ENCODE data around the gene STRA8. TPM values are rescaled to one million over a fixed set of nuclear protein-coding genes. Genes with fewer than 3 reads are reported as not detected.

The STRA8 gene
- polyA plus RNA-seq, 1 donor (not counting 4 experiments of a cell fraction or from before 2014, with no cell fraction given), result not detected

DNA sequence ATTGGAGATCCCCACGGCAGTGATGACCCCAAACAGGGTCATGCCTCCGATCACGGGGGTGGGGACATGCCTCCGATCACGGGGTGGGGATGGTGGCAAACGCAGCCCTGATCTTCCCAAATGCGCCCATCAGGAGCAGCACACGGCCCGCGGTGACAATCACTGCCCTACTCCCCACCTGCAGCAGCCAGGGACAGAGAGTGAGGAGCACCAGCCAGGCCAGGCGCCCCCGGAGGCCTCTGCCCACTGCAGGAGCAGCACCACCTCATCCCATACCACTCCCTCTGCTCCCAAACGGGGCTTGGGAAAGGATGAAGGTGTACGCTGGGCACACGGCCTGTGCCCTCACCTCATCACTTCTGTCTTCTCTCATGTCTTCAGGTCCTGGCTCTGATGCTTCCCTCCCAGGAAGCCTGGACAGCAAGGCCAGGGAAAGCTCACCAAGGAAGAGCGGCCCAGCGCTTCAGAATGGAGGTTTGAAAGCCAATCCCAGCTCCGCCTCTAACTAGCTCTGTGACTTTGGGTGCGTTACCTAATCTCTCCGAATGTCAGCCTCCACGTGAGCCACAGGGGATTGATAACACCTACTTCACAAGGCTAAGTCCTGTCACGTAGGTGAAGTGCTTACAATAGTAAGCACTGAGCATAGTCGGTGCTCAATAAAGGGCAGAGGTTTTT is 37.1 kb downstream of the STRA8 start:
- FAIRE-seq (no peak), DNase-seq (ENCODE audit: low read depth, low spot score) (no peak)
- Histone ChIP-seq H3K4me2 (ENCODE audit: control insufficient read depth, extremely low read depth, insufficient read depth, low read depth, low read length) (no peak overlapping the region), H4K20me1 (ENCODE audit: control insufficient read depth, extremely low read depth, insufficient read depth, low read length) (no peaks in the 10 kb centered on the region), H3K27ac (ENCODE audit: control insufficient read depth, insufficient read depth, low read length) (no peak overlapping the region), H3K9me1 (ENCODE audit: control insufficient read depth, extremely low read depth, insufficient read depth, low read length) (no peaks in the 10 kb centered on the region), H3K79me2 (ENCODE audit: control insufficient read depth, insufficient read depth, low read length) (no peaks in the 10 kb centered on the region), H2AFZ (ENCODE audit: control insufficient read depth, low read length) (no peak overlapping the region), H3K27me3 (ENCODE audit: control insufficient read depth, extremely low read depth, insufficient read depth, low read length) (peaks cover 5% of the 10 kb centered on the region), H3K36me3 (ENCODE audit: control insufficient read depth in 2 of 2, extremely low read depth in 1 of 2, insufficient read depth in 2 of 2, low read length in 2 of 2) (no peaks in the 10 kb centered on the region), H3K4me3 (ENCODE audit: control insufficient read depth in 2 of 3, extremely low read depth in 1 of 3, insufficient read depth in 2 of 3, low read depth in 1 of 3, low read length in 3 of 3) (no peak overlapping the region), H3K4me1 (ENCODE audit: control insufficient read depth, extremely low read depth, insufficient read depth, low read length) (no peaks in the 10 kb centered on the region), H3K9me3 (ENCODE audit: control insufficient read depth, low read depth, low read length) (no peaks in the 10 kb centered on the region), H3K9ac (ENCODE audit: control insufficient read depth, extremely low read depth, insufficient read depth, low read length) (no peak overlapping the region)
- dilution Hi-C loops (cut with MboI; ENCODE audit: extremely low pct_ligation_motif_present, low sequenced_read_pairs), result no loop called here
- TF ChIP-seq EZH2 (IDR thresholded peaks at IDR 0.05; ENCODE audit: low read length), result no peak
- TF ChIP-seq, protein P1, sequence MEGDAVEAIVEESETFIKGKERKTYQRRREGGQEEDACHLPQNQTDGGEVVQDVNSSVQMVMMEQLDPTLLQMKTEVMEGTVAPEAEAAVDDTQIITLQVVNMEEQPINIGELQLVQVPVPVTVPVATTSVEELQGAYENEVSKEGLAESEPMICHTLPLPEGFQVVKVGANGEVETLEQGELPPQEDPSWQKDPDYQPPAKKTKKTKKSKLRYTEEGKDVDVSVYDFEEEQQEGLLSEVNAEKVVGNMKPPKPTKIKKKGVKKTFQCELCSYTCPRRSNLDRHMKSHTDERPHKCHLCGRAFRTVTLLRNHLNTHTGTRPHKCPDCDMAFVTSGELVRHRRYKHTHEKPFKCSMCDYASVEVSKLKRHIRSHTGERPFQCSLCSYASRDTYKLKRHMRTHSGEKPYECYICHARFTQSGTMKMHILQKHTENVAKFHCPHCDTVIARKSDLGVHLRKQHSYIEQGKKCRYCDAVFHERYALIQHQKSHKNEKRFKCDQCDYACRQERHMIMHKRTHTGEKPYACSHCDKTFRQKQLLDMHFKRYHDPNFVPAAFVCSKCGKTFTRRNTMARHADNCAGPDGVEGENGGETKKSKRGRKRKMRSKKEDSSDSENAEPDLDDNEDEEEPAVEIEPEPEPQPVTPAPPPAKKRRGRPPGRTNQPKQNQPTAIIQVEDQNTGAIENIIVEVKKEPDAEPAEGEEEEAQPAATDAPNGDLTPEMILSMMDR (optimal IDR thresholded peaks at IDR 0.05 in 1 of 3, IDR thresholded peaks at IDR 0.05 in 1 of 3, conservative IDR thresholded peaks at IDR 0.05 in 1 of 3; ENCODE audit: extremely low read depth in 1 of 3, insufficient read depth in 2 of 3, low read length in 3 of 3), result no peak

- Histone ChIP-seq H2AFZ (ENCODE audit: control insufficient read depth, low read length) (no peak overlapping the region), H3K27ac (ENCODE audit: control insufficient read depth, insufficient read depth, low read length) (no peak overlapping the region), H3K9me3 (ENCODE audit: control insufficient read depth, low read depth, low read length) (no peaks in the 10 kb centered on the region), H3K4me2 (ENCODE audit: control insufficient read depth, extremely low read depth, insufficient read depth, low read depth, low read length) (no peak overlapping the region), H3K36me3 (ENCODE audit: control insufficient read depth in 2 of 2, extremely low read depth in 1 of 2, insufficient read depth in 2 of 2, low read length in 2 of 2) (no peaks in the 10 kb centered on the region), H3K79me2 (ENCODE audit: control insufficient read depth, insufficient read depth, low read length) (no peaks in the 10 kb centered on the region), H3K9ac (ENCODE audit: control insufficient read depth, extremely low read depth, insufficient read depth, low read length) (no peak overlapping the region), H3K4me1 (ENCODE audit: control insufficient read depth, extremely low read depth, insufficient read depth, low read length) (no peaks in the 10 kb centered on the region), H3K27me3 (ENCODE audit: control insufficient read depth, extremely low read depth, insufficient read depth, low read length) (peaks cover 5% of the 10 kb centered on the region), H3K4me3 (ENCODE audit: control insufficient read depth in 2 of 3, extremely low read depth in 1 of 3, insufficient read depth in 2 of 3, low read depth in 1 of 3, low read length in 3 of 3) (no peak overlapping the region), H3K9me1 (ENCODE audit: control insufficient read depth, extremely low read depth, insufficient read depth, low read length) (no peaks in the 10 kb centered on the region), H4K20me1 (ENCODE audit: control insufficient read depth, extremely low read depth, insufficient read depth, low read length) (no peaks in the 10 kb centered on the region)
- FAIRE-seq (no peak), DNase-seq (ENCODE audit: low read depth, low spot score) (no peak)
- dilution Hi-C loops (cut with MboI; ENCODE audit: extremely low pct_ligation_motif_present, low sequenced_read_pairs), result no loop called here
- TF ChIP-seq, protein P1 (optimal IDR thresholded peaks at IDR 0.05 in 1 of 3, IDR thresholded peaks at IDR 0.05 in 1 of 3, conservative IDR thresholded peaks at IDR 0.05 in 1 of 3; ENCODE audit: extremely low read depth in 1 of 3, insufficient read depth in 2 of 3, low read length in 3 of 3), result no peak
- TF ChIP-seq EZH2 (IDR thresholded peaks at IDR 0.05; ENCODE audit: low read length), result no peak
Observed at GRCh38 chr7:135271255-135271615, 37.6 kb downstream of the STRA8 start.
